GM18505 (cell line): Measurements from ENCODE around the gene UACA.

Experiments used
- ATAC-seq: cut with Tn5 transposase; IDR thresholded peaks from one replicate; pipeline ENCODE4 v1.9.1; 2021; ENCODE audit not compliant: unreplicated experiment
- POLR2A ChIP-seq: IDR thresholded peaks from 4 replicates; pipeline ENCODE4 v1.6.1; 2011; ENCODE audit warnings: borderline replicate concordance; ENCODE audit not compliant: insufficient read depth, insufficient read length; ENCODE audit errors: extremely low read depth

Gene UACA

DNA sequence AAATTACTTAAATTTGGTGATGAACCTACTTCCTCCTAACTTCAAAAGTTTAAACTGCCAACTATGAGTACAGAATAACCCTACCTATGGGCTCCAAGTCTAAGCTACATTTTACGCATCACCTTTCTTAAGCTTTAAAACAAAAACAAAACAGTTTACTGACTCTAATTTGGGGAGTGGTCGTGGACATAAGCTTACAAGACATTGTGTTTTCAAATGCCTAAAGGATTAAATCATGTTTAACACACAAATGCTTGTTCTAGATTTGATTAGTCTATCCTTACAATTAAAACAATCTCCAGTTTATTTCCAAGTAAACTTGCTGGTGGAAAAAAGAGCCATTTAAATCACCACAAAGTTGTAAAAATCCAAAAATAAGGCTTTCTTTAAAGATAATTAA lies 62.2 kb downstream of the UACA start:
- TF ChIP-seq POLR2A: no peak
- ATAC-seq: no peak

DNA sequence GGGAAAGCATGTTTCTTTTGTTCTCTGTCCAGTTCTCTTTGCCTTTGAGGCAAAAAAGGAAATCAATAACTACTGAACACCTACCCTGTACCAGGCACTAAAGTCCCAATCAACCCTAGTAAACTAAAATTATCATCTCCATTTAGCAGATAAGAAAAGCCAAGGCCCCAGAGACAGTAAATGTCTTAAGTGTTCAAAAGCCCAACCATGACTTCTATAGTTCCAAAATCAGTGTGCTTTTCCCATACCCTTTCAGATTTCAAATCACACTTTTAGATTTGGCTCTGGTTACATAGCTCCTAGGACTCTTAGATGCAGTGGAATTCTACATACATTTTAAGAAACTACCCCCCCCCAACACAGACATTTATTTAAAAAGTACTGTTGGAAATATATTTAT lies 63.5 kb downstream of the UACA start:
- no peak for ATAC-seq
- no peak for TF ChIP-seq POLR2A

DNA sequence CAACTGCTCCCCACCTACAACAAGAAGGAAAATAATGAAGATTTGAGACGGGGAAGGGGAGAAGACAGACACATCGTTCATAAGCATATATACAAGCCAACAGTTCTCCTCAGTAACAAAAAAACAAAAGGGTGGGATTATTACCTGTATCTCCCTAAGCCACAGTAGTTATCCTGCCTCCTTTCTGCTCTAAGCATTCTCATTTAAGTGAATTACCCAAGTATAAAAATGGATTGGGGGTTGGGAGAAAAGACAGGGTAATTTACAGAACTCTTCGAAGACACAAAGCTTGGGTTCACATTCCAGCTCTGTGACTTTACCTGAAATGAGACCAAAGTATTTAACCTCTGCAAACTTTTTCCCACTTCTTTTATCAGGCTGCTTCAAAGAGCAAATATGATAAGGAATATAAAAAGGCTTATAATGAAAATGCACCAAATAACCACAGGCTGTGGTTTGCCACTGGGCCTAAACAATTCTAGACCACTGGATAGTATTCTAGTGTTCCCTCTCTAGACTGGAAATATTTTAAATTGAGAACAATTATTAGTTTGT lies 64.4 kb downstream of the UACA start:
- no peak for TF ChIP-seq POLR2A
- no peak for ATAC-seq

DNA sequence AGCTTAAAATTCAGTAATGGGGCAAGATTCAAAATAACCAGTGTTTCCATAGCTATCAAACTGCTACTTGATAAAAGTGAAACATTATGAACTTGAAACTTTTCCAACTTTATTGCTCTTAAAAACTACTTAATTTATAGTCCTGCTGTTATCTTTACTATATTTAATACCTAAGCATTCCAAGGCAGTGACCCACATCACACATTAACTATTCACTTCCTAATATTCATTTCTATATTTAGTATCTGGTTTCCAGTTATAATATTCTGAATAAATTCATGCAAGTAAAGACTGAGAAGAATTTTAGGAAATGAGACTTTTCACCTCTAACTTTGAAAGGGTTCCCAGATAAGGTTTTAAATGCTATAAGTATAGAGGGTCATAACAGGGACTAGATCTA lies 64.9 kb downstream of the UACA start:
- TF ChIP-seq POLR2A: no peak
- ATAC-seq: no peak

DNA sequence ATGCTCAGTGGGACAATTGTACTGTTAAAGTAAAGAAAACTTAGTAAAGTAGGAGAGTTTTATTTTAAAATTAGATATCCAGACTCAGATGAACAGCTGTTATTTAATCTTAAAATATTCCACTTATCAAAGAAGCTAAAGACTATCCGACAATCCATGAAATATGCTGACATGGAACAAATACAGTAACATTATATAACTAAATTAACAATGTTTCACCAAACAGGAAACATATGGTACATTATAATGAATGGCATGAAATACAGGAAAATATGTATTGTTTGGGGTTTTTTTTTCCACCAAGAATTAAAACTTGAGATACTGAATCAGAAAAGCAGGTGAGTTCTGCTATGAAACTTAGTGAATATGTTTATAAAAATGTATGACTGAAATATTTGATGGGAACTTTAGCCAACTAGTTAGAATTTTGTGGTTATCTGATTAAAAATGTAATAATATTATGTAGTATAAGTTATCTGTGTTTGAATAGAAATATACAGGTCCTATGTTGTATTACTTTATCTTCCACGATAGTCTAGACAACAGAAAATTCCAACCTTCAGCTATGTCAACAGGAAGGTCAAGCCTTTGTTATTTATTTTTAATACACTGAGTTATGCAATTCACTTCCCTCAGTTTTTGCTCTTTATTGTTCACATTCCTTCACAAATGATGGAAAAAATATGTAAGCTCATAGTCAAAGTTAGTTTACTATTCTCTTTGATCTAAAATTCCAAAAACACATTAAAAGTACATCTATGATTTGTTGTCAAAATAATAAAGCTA lies 72.7 kb downstream of the UACA start:
- ATAC-seq: no peak
- no peak for TF ChIP-seq POLR2A

DNA sequence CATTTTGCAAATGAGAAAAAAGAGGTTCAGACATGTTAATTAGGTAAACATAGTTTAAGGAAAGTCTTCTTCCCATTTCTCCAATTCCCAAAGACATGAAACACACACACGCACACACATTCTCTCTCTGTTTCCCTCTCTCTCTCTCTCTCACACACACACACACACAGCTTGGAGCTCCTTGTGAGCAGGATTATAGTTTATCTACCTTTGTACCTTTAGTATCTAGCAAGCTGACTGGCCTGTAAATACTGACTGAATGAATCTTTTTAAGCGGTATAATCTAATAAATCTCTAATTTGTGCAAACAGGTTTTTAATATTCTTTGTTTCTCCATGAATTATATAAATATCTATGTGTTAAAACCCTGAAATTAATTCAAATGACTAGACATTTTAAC lies 73.3 kb downstream of the UACA start:
- no peak for ATAC-seq
- TF ChIP-seq POLR2A: no peak

DNA sequence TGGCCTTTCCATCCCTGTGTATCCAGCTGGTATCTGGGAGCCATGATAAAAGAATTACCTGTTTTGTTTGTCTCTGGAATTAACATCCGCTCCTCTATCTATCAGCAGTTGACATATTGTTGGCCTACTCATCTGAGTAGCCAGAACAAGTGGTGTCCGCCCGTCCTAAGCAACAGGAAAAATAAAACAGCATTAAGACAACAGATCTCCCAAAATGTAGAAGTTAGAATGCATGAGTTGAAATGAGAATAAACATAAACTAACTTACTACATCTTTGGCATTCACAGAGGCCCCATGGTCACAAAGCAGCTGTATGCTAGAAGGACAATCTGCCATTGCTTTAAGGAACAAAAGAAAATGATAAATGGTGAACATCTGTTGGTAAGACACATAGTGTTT lies 75.9 kb downstream of the UACA start:
- no peak for TF ChIP-seq POLR2A
- ATAC-seq: no peak

DNA sequence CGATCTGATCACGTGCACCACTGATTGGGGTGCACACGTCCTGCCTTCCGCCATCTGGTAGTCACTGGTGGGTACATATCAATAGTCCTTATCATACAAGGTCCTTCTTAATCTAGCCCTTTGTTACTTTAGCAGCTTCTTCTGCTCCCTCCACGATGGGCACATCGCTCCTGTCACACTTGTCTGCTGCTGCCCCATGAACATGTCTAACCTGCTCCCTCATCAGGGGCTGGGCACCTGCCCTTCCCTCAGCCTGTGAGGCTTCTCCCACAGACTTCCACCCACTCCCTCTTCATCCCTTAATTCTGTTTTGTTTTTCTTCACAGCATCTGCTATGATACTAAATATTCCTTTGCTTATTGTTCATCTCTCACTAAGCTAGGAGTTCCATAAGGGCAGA lies 82.5 kb downstream of the UACA start:
- no peak for ATAC-seq

DNA sequence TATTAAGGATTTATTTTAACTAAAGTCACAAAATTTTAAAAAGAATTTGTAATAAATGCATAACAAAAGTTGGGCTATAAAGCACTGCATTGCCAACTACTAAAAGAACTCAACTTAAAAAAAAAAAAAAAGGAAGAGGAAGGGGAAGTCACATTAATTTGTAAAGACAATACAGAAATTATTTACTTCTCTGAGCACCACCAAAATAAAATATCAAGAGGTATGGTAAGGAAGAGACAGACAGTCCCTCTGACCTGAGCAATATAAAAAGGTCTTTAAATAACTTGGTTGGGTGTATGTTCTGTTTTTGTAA lies 83.5 kb downstream of the UACA start:
- TF ChIP-seq POLR2A: no peak
- ATAC-seq: no peak

More for the DNA sequence above, 82.5 kb downstream of the UACA start:
- TF ChIP-seq POLR2A: no peak

DNA sequence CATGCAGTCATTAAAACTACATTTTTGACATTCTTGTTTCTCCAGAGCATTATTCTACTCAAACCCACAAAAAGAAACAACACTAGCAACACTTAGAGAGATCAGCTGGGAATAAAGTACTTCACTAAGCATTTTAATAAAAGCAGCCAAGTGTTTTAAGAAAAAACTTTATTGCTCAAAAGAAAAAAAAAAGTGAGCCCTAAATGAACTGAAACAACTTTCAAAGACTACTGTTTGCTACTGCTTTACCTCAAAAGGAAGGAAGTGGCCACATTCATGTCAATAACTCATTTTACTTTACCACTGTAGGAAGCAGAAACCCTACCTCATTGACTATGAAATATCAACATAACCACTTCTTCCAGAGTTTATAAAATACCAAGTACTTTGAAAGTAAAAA lies 91.3 kb downstream of the UACA start:
- no peak for TF ChIP-seq POLR2A
- peak; percentile 64 for ATAC-seq

DNA sequence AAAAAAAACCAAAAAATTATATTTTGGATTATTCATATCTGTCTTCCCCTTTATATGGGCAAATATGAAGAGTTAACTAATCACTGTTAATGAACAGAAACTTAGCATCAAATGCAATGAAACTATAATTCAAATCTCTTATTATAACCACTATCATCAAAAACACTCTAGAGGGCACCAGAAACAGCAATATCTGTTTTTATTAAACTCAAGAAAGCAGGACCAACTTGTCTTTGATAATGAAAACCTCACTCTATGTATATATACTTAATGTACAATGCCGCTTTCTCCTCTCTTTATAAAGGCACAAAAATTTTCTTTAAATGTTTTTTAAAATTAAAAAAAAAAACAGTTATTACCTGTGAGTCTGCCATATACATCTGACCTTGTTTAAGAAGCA lies 92.7 kb downstream of the UACA start:
- TF ChIP-seq POLR2A: no peak
- no peak for ATAC-seq

DNA sequence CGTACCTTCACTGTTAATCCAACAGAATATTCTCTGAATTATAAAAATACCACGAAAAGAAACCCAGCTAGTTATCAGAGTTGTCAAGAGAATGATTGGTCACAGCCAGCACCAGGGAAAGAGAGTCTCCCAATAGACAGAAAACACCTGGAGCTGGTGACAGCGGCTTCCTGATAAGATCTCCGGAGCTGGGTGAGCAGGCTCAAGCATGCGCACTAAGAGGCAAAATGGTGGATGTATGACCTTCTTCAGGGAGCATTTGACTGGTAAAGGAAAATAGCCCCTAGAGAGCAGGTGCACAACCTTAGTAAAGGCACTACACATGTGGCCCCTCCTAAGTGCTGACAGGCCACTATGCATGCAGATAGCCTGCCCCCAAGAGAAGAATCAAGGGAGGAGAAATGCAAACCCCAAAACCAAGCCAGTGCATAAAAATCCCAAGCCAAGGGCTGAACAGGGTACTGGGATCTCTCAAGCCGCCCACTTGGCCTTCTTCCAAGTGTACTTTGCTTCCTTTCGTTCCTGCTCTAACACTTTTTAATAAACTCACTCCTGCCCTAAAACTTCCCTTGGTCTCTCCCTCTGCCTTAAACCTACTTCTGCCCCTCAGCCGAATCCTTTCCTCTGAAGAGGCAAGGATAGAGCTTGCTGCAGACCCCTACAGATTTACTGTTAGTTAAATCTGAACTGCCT lies 93.2 kb downstream of the UACA start:
- no peak for ATAC-seq

DNA sequence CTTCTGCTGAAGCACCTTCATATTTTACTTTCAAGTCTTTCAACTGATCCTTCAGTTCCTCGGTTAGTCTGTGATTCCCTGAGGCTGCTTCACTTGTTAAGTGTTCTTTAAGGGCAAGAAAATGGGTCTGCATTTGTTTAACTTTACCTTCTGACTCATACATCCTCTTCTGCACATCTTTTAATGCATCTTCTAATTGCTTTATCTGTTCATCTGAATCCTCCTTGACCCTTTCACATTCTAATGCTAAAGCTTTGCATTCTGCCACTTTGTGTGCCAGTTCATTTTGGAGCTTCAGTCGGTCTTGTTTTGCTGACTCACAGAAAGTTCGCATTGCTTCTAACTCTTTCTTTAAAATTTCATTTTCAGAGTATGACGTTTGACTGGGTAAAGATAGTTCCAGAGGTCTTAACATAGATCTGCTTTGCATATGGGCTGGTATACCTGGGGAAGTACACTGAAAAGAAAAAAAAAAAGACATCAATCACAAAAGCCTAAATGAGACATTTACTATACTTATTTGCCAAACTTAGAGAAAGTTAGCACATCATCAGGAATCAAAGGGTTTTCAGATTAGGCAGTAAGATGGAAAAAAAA lies 94.3 kb downstream of the UACA start:
- no peak for ATAC-seq
- TF ChIP-seq POLR2A: no peak

More for the DNA sequence above, 93.2 kb downstream of the UACA start:
- TF ChIP-seq POLR2A: no peak

DNA sequence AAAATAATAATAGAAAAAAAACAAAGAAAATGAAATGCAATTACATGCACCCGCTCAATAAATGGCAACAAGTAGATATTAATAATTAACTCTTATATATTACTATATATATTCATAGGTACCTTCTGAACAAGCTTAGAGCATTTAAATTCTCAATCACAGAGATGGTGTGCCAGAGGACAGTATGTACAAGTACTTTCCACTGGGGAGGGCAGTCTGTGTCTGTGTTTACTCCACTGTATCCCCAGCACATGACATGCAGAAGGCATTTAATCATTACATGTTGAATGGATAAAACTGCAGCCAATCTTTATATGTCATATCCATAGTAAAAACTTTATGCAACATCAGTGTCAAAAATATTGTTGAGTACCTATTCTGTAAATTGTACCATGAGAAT lies 97.8 kb downstream of the UACA start:
- TF ChIP-seq POLR2A: no peak
- no peak for ATAC-seq
